Gastrocnemius medialis (tissue), 4 donors: ENCODE results near the gene HNRNPK. TPM values are rescaled to one million over a fixed set of nuclear protein-coding genes. Genes with fewer than 3 reads are reported as not detected.

Experiments used
- ATAC-seq, 2 donors: fragments of 150-250 bp; one replicate each; pipeline ENCODE4 v1.9.1; 2016
- DNase-seq, 2 donors: peaks; one replicate each; pipeline ENCODE4 v3.0.0-alpha.2; 2019
- H3K27ac ChIP-seq, 4 donors: fragments of 200-600 bp; sonication (generic); 1 replicate in 1 of 4; 2 replicates in 3 of 4; pipeline ENCODE4 v1.5.1; 2016 to 2018; ENCODE audit warnings: mild to moderate bottlenecking in 2 of 4, moderate library complexity in 1 of 4
- H3K27me3 ChIP-seq, 3 donors: fragments of 200-600 bp; sonication (generic) in 2 of 3; 1 replicate in 1 of 3; 2 replicates in 2 of 3; pipeline versions ENCODE4 v1.5.1 to v1.6.0; 2016 to 2019; ENCODE audit warnings: mild to moderate bottlenecking in 1 of 3, moderate library complexity in 1 of 3
- H3K36me3 ChIP-seq, 2 donors: fragments of 200-600 bp; sonication (generic) in 1 of 2; one replicate each; pipeline ENCODE4 v1.5.1; 2017 to 2018
- H3K4me1 ChIP-seq, 2 donors: fragments of 200-600 bp; sonication (generic) in 1 of 2; one replicate each; pipeline ENCODE4 v1.5.1; 2016 to 2017; ENCODE audit warnings: mild to moderate bottlenecking in 2 of 2
- H3K4me3 ChIP-seq, 4 donors: fragments of 200-600 bp; sonication (generic) in 3 of 4; 1 replicate in 1 of 4; 2 replicates in 3 of 4; pipeline ENCODE4 v1.5.1; 2016 to 2019; ENCODE audit warnings: mild to moderate bottlenecking in 2 of 4
- H3K9me3 ChIP-seq, 3 donors: fragments of 200-600 bp; sonication (generic) in 2 of 3; 1 replicate in 1 of 3; 2 replicates in 2 of 3; pipeline ENCODE4 v1.5.1; 2016 to 2019
- POLR2A ChIP-seq, 2 donors: fragments of 450-650 bp; IDR thresholded peaks; one replicate each; pipeline ENCODE4 v1.6.1; 2017; ENCODE audit warnings: antibody characterized with exemption in 2 of 2, mild to moderate bottlenecking in 2 of 2, moderate library complexity in 2 of 2
- in situ Hi-C, 4 donors: fragments of 200-750 bp; cut with MboI; loops; one replicate each; pipeline versions ENCODE4 v1.15.0 to v1.8.0; 2017; ENCODE audit warnings: low sequenced_read_pairs in 4 of 4
- intact Hi-C: fragments of 100-400 bp; cut with DNase I; formaldehyde crosslinking; loops from one replicate; pipeline ENCODE4 v1.15.1; 2023; ENCODE audit warnings: low total_unique reads
- total RNA-seq, 4 donors: library from RNA; depleted of rRNA; stranded (reverse); fragments of >200 nt; gene quantifications; one replicate each; pipeline versions ENCODE4 v1.1.0 to v1.2.3, GENCODE V29; 2016
- TF ChIP-seq, protein P1 (sequence below), 5 experiments: fragments of 450-650 bp in 3 of 5; fragments of 200-600 bp in 2 of 5; sonication (generic) in 2 of 5; IDR thresholded peaks in 4 of 5; conservative IDR thresholded peaks in 1 of 5; 1 replicate in 4 of 5; 2 replicates in 1 of 5; pipeline ENCODE4 v1.5.1; 2016 to 2019; ENCODE audit warnings: antibody characterized with exemption in 5 of 5, mild to moderate bottlenecking in 3 of 5, moderate library complexity in 3 of 5

The HNRNPK gene
- total RNA-seq, 4 donors from 2014 or later: 313 to 390 (median 349) TPM

DNA sequence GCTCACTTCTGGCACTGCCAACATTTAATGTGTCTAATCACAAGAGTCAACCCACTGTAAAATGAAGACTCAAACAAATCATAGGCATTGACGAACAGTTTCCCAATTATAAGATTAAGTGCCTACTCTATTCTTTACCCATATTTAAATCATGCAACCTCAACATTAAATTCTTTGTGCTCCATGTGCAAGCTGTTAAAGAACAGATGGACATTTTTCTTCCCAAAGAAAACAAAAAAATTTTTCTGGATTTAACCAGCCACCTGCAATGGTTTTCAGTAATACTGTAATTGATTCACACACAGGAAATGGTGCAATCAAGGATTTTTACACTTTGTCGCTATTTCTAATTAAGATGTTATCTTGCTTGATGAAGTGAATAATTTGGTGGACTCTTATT lies 3.6 kb downstream of the HNRNPK start:
- Histone ChIP-seq H3K27ac (no peak overlapping the region), H3K4me1 (peaks cover 35 to 38% of the 10 kb centered on the region in 2 donors), H3K27me3 (no peaks in the 10 kb centered on the region), H3K9me3 (no peaks in the 10 kb centered on the region), H3K4me3 (no peak overlapping the region), H3K36me3 (peaks cover 0 to 65% of the 10 kb centered on the region in 2 donors)
- in situ Hi-C loops: no loop called here
- intact Hi-C loops: loop anchor here (10.0 kb wide), 1 partner anchor 1968 kb away; the partner anchor contains the start of gene NAA35
- TF ChIP-seq, protein P1, sequence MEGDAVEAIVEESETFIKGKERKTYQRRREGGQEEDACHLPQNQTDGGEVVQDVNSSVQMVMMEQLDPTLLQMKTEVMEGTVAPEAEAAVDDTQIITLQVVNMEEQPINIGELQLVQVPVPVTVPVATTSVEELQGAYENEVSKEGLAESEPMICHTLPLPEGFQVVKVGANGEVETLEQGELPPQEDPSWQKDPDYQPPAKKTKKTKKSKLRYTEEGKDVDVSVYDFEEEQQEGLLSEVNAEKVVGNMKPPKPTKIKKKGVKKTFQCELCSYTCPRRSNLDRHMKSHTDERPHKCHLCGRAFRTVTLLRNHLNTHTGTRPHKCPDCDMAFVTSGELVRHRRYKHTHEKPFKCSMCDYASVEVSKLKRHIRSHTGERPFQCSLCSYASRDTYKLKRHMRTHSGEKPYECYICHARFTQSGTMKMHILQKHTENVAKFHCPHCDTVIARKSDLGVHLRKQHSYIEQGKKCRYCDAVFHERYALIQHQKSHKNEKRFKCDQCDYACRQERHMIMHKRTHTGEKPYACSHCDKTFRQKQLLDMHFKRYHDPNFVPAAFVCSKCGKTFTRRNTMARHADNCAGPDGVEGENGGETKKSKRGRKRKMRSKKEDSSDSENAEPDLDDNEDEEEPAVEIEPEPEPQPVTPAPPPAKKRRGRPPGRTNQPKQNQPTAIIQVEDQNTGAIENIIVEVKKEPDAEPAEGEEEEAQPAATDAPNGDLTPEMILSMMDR (IDR thresholded peaks at IDR 0.05 in 4 of 5, conservative IDR thresholded peaks at IDR 0.05 in 1 of 5): no peak
- no peak for TF ChIP-seq POLR2A (IDR thresholded peaks at IDR 0.05)
- ATAC-seq (no peak), DNase-seq (no peak)

DNA sequence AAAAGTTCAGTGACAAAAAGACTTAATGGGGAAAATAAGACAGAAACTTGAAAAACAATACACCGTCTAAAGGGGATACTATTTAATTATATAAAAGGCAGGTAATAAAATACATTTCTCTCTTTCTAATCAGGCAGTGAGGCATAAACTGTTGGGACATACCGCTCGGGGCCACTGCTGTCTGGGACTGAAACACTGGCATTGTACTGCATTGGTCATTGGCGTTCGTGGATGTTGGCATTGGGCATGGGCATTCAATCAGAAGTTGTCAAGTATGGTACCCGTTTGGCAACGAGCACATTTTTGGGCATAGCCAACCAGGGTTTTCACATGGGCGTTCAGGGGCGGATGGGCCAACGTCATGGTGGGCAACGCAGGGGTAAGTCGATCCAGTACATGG lies 4.7 kb downstream of the HNRNPK start:
- no peak overlapping the region for H3K4me3 ChIP-seq
- intact Hi-C loops (loop anchor here (10.0 kb wide), 1 partner anchor 1970 kb away; the partner anchor contains the start of gene NAA35), in situ Hi-C loops (no loop called here)

DNA sequence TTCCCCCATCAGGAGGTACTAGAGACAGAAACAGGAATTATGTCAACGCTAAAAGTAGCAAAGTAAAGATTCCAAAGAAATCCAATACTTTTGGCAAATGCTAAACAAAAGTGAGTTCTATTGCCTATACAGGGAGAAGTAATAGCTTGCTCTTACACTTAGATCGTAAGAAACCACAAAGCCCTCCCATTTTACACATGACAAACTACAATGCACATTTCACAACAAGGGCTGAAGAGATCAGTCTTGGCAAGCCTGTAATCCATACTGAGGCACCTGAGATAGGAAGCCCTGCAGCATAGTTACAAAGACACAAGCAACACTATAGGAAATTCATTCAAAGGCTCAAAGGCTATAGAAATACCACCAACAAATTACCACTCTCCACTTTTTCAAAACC lies 7.7 kb downstream of the HNRNPK start:
- no peak for TF ChIP-seq POLR2A (IDR thresholded peaks at IDR 0.05)
- TF ChIP-seq, protein P1 (IDR thresholded peaks at IDR 0.05 in 4 of 5, conservative IDR thresholded peaks at IDR 0.05 in 1 of 5): no peak
- intact Hi-C loops (loop anchor here (10.0 kb wide), 1 partner anchor 1973 kb away; the partner anchor contains the start of gene NAA35), in situ Hi-C loops (no loop called here)
- H3K4me1 ChIP-seq: peaks cover 23 to 25% of the 10 kb centered on the region in 2 donors
- peaks cover 0 to 99% of the 10 kb centered on the region in 2 donors for H3K36me3 ChIP-seq
- no peaks in the 10 kb centered on the region for H3K27me3 ChIP-seq
- DNase-seq: no peak
- H3K9me3 ChIP-seq: no peaks in the 10 kb centered on the region
- H3K4me3 ChIP-seq: no peak overlapping the region
- ATAC-seq: no peak
- no peak overlapping the region for H3K27ac ChIP-seq

More for the DNA sequence above, 4.7 kb downstream of the HNRNPK start:
- Histone ChIP-seq H3K4me1 (peaks cover 34 to 38% of the 10 kb centered on the region in 2 donors), H3K27ac (no peak overlapping the region), H3K9me3 (no peaks in the 10 kb centered on the region), H3K27me3 (no peaks in the 10 kb centered on the region), H3K36me3 (peaks cover 0 to 76% of the 10 kb centered on the region in 2 donors)
- TF ChIP-seq, protein P1 (IDR thresholded peaks at IDR 0.05 in 4 of 5, conservative IDR thresholded peaks at IDR 0.05 in 1 of 5): no peak
- no peak for TF ChIP-seq POLR2A (IDR thresholded peaks at IDR 0.05)
- ATAC-seq (no peak), DNase-seq (no peak)

DNA sequence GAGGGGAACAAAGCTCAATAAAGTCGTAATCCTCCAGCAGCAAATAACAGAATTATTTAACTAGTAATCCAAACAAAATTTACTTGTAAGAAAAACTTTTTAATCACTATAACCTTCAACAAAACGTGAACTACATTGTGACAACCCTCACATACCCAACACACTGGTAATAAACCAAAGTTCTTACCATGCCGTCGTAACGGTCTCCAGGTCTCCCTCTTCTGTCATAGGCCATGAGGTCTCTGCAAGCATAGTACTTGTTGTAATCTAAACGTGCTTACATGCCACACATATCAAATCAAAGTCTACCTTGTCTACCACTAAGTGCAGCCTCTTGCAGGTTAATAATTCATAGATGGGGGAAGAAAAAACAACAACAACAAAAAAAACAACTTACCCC lies 8.5 kb downstream of the HNRNPK start:
- Histone ChIP-seq H3K27ac (no peak overlapping the region), H3K4me3 (no peak overlapping the region), H3K4me1 (peaks cover 15 to 17% of the 10 kb centered on the region in 2 donors), H3K9me3 (no peaks in the 10 kb centered on the region), H3K36me3 (peaks cover 0 to 99% of the 10 kb centered on the region in 2 donors), H3K27me3 (no peaks in the 10 kb centered on the region)
- intact Hi-C loops (loop anchor here (10.0 kb wide), 1 partner anchor 1973 kb away; the partner anchor contains the start of gene NAA35), in situ Hi-C loops (no loop called here)
- DNase-seq (no peak), ATAC-seq (no peak)
- TF ChIP-seq, protein P1 (IDR thresholded peaks at IDR 0.05 in 4 of 5, conservative IDR thresholded peaks at IDR 0.05 in 1 of 5): no peak

DNA sequence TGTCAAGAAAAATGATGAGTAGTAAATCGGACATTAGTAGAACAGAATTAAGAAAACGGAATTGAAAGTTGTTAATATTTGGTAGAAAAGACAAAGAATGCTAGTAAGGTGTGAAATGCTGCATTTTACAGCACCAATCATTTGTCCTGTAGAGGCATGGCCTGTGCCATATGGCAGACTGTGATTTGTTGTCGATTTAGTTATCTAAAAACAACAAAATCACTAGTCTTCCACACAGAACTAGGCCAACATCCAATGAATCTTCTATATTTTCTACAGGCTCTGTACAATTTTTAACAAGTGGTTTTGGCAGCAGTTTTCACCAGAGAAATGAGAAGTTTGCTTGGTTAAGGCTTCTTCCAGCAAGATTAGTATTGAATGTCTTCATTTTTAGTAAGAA lies 10.4 kb downstream of the HNRNPK start:
- in situ Hi-C loops: no loop called here
- intact Hi-C loops: loop anchor here (10.0 kb wide), 1 partner anchor 1975 kb away; the partner anchor contains the start of gene NAA35

More for the DNA sequence above, 10.4 kb downstream of the HNRNPK start:
- H3K4me3 ChIP-seq: no peak overlapping the region
- no peaks in the 10 kb centered on the region for H3K9me3 ChIP-seq
- DNase-seq (no peak), ATAC-seq (no peak)
- peaks cover 0 to 85% of the 10 kb centered on the region in 2 donors for H3K36me3 ChIP-seq
- TF ChIP-seq POLR2A (IDR thresholded peaks at IDR 0.05): no peak
- TF ChIP-seq, protein P1 (IDR thresholded peaks at IDR 0.05 in 4 of 5, conservative IDR thresholded peaks at IDR 0.05 in 1 of 5): no peak
- H3K27ac ChIP-seq: no peak overlapping the region
- H3K4me1 ChIP-seq: peaks cover 2 to 19% of the 10 kb centered on the region in 2 donors
- no peaks in the 10 kb centered on the region for H3K27me3 ChIP-seq
